ENCODE measurements around the gene MYADML2. TPM values are rescaled to one million over a fixed set of nuclear protein-coding genes. Genes with fewer than 3 reads are reported as not detected.

Gene MYADML2
- total and polyA plus RNA-seq, 10 of the 15 experiments (the other 5 are each of a cell fraction or from before 2014, with no cell fraction given): not detected

- peaks cover 12% of the 10 kb centered on the region for H3K79me2 ChIP-seq (ENCODE audit: control insufficient read depth, insufficient read depth, low read length)
- 42% methylated on average over 13 of the region's 13 CpGs for WGBS (ENCODE audit: insufficient coverage, insufficient replicate concordance, low lambda C conversion rate, missing lambda C conversion rate)
- TF ChIP-seq IRF4 (IDR thresholded peaks at IDR 0.05; ENCODE audit: low read depth, low read length) (no peak), SMARCA5 (IDR thresholded peaks at IDR 0.05) (no peak), POU2F2 (IDR thresholded peaks at IDR 0.05; ENCODE audit: borderline replicate concordance, low read depth, low read length) (no peak), E2F4 (IDR thresholded peaks at IDR 0.05; ENCODE audit: low read depth, low read length) (no peak), ZZZ3 (IDR thresholded peaks at IDR 0.05; ENCODE audit: control insufficient read depth, insufficient read length, low read depth) (no peak), POLR2AphosphoS2 (IDR thresholded peaks at IDR 0.05; ENCODE audit: low read depth, low read length) (no peak), BHLHE40 (IDR thresholded peaks at IDR 0.05; ENCODE audit: borderline replicate concordance in 1 of 2, low read depth in 2 of 2, low read length in 1 of 2) (no peak), PAX8 (IDR thresholded peaks at IDR 0.05) (no peak), RBBP5 (conservative IDR thresholded peaks at IDR 0.05) (no peak), GABPA (IDR thresholded peaks at IDR 0.05; ENCODE audit: low read depth) (no peak), TCF3 (IDR thresholded peaks at IDR 0.05; ENCODE audit: borderline replicate concordance, insufficient read depth, low read depth, low read length) (no peak), STAT1 (conservative IDR thresholded peaks at IDR 0.05) (no peak), SREBF2 (IDR thresholded peaks at IDR 0.05; ENCODE audit: low read length) (no peak), MYC (IDR thresholded peaks at IDR 0.05; ENCODE audit: insufficient read depth, insufficient read length, insufficient replicate concordance, low read length, severe bottlenecking) (no peak), SMAD5 (IDR thresholded peaks at IDR 0.05; ENCODE audit: low read depth) (no peak), ZNF217 (IDR thresholded peaks at IDR 0.05) (no peak)
- TF ChIP-seq, protein P1, sequence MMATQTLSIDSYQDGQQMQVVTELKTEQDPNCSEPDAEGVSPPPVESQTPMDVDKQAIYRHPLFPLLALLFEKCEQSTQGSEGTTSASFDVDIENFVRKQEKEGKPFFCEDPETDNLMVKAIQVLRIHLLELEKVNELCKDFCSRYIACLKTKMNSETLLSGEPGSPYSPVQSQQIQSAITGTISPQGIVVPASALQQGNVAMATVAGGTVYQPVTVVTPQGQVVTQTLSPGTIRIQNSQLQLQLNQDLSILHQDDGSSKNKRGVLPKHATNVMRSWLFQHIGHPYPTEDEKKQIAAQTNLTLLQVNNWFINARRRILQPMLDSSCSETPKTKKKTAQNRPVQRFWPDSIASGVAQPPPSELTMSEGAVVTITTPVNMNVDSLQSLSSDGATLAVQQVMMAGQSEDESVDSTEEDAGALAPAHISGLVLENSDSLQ (IDR thresholded peaks at IDR 0.05): no peak
- TF ChIP-seq, protein P2, sequence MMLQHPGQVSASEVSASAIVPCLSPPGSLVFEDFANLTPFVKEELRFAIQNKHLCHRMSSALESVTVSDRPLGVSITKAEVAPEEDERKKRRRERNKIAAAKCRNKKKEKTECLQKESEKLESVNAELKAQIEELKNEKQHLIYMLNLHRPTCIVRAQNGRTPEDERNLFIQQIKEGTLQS (IDR thresholded peaks at IDR 0.05; ENCODE audit: borderline replicate concordance, extremely low read depth, low read depth, low read length): no peak
- TF ChIP-seq, protein P3, sequence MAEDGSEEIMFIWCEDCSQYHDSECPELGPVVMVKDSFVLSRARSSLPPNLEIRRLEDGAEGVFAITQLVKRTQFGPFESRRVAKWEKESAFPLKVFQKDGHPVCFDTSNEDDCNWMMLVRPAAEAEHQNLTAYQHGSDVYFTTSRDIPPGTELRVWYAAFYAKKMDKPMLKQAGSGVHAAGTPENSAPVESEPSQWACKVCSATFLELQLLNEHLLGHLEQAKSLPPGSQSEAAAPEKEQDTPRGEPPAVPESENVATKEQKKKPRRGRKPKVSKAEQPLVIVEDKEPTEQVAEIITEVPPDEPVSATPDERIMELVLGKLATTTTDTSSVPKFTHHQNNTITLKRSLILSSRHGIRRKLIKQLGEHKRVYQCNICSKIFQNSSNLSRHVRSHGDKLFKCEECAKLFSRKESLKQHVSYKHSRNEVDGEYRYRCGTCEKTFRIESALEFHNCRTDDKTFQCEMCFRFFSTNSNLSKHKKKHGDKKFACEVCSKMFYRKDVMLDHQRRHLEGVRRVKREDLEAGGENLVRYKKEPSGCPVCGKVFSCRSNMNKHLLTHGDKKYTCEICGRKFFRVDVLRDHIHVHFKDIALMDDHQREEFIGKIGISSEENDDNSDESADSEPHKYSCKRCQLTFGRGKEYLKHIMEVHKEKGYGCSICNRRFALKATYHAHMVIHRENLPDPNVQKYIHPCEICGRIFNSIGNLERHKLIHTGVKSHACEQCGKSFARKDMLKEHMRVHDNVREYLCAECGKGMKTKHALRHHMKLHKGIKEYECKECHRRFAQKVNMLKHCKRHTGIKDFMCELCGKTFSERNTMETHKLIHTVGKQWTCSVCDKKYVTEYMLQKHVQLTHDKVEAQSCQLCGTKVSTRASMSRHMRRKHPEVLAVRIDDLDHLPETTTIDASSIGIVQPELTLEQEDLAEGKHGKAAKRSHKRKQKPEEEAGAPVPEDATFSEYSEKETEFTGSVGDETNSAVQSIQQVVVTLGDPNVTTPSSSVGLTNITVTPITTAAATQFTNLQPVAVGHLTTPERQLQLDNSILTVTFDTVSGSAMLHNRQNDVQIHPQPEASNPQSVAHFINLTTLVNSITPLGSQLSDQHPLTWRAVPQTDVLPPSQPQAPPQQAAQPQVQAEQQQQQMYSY (CRISPR knock-in tag; IDR thresholded peaks at IDR 0.05): no peak
Observed at GRCh38 chr17:81931189-81931556, 15.9 kb downstream of the MYADML2 start.

More at GRCh38 chr17:81931189-81931556, 15.9 kb downstream of the MYADML2 start:
- DNase-seq (ENCODE audit: low read depth, low spot score) (no peak), ATAC-seq (no peak), FAIRE-seq (no peak)
- no peaks in the 10 kb centered on the region for H3K9me3 ChIP-seq (replicated peaks; ENCODE audit: control insufficient read depth, insufficient read depth, low read length)
- RAD21 ChIA-PET (ENCODE audit: unreplicated experiment): no interaction called here
- H4K20me1 ChIP-seq (ENCODE audit: control insufficient read depth, insufficient read depth): no peaks in the 10 kb centered on the region
- SMC1A ChIA-PET (ENCODE audit: uncharacterized antibody, unreplicated experiment): interaction anchor here (0.7 kb wide), 1 partner anchor 419 kb away, joined by 3 read pairs; no protein-coding TSS in a partner anchor
- H3K9ac ChIP-seq (ENCODE audit: control insufficient read depth, insufficient read depth, low read length): no peak overlapping the region
- in situ Hi-C loops (cut with MboI): no loop called here
- H3K4me2 ChIP-seq (ENCODE audit: control insufficient read depth, insufficient read depth): no peak overlapping the region
- H3K4me1 ChIP-seq (ENCODE audit: control insufficient read depth, insufficient read depth, low read length): peaks cover 17% of the 10 kb centered on the region
- no peaks in the 10 kb centered on the region for H3K27me3 ChIP-seq (replicated peaks in 1 of 2; ENCODE audit: control insufficient read depth in 2 of 2, insufficient read depth in 2 of 2, low read length in 1 of 2)
- POLR2A ChIA-PET: interaction anchor here (0.6 to 0.7 kb wide), 2 partner anchors 278 to 295 kb away, joined by 3 read pairs; no protein-coding TSS in a partner anchor
- intact Hi-C loops (cut with micrococcal nuclease; ENCODE audit: unreplicated experiment): no loop called here
- H3K36me3 ChIP-seq (ENCODE audit: control insufficient read depth in 2 of 2, insufficient read depth in 2 of 2, low read length in 1 of 2): peaks cover 0 to 2% of the 10 kb centered on the region in 2 experiments; a peak in 1 of 4 replicates
- H3K27ac ChIP-seq (ENCODE audit: control insufficient read depth, insufficient read depth): no peak overlapping the region
- H2AFZ ChIP-seq (ENCODE audit: control insufficient read depth, low read depth, low read length): no peak overlapping the region
- BruUV-seq (replicated peaks): no TSS peak
- CTCF ChIA-PET: no interaction called here
- H3K4me3 ChIP-seq: no peak overlapping the region

Measured in GM12878 (cell line).